Cardiac muscle cell (in vitro differentiated cells and primary cell): ENCODE measurements around the gene ASPSCR1. TPM values are rescaled to one million over a fixed set of nuclear protein-coding genes. Genes with fewer than 3 reads are reported as not detected.

Source experiments
- DNase-seq, 2 donors: peaks; one replicate each; pipeline versions ENCODE4 v3.0.0 to v3.0.0-alpha.2; 2010 to 2017; ENCODE audit warnings: low read depth in 1 of 2, low spot score in 1 of 2
- H3K27ac ChIP-seq: fragments of 200-600 bp; sonication (generic); 2 replicates; pipeline ENCODE4 v1.5.1; 2016
- H3K27me3 ChIP-seq: fragments of 200-600 bp; sonication (generic); 2 replicates; pipeline ENCODE4 v1.6.0; 2016; ENCODE audit warnings: control low read depth
- H3K36me3 ChIP-seq: fragments of 200-600 bp; sonication (generic); 2 replicates; pipeline ENCODE4 v1.5.1; 2016; ENCODE audit warnings: control low read depth
- H3K4me1 ChIP-seq: fragments of 200-600 bp; sonication (generic); 2 replicates; pipeline ENCODE4 v1.8.1; 2017; ENCODE audit warnings: low read depth, mild to moderate bottlenecking, mixed run types
- H3K4me3 ChIP-seq: fragments of 200-600 bp; sonication (generic); 2 replicates; pipeline ENCODE4 v1.5.1; 2016; ENCODE audit warnings: mild to moderate bottlenecking
- H3K9me3 ChIP-seq: fragments of 200-600 bp; sonication (generic); 2 replicates; pipeline ENCODE4 v1.5.1; 2017; ENCODE audit warnings: low read depth, mild to moderate bottlenecking, control low read depth
- polyA plus RNA-seq: library from polyadenylated mRNA; unstranded; fragments of >200 nt; fragmentation: Nextera tagmentation; extraction: Ambion mirVana; gene quantifications from 2 replicates; pipeline ENCODE4 v1.2.1, GENCODE V29; 2016
- total RNA-seq: library from RNA; depleted of rRNA; stranded (reverse); fragments of >200 nt; gene quantifications from 2 replicates; pipeline ENCODE4 v1.2.3, GENCODE V29; 2016
- TF ChIP-seq, protein P1 (sequence below): IDR thresholded peaks from 2 replicates; pipeline ENCODE4 v1.5.1; 2012; ENCODE audit warnings: low read depth, mild to moderate bottlenecking, low read length

ASPSCR1 gene
- total and polyA plus RNA-seq, 2 experiments from 2014 or later: 48.5 to 74.0 TPM

DNA sequence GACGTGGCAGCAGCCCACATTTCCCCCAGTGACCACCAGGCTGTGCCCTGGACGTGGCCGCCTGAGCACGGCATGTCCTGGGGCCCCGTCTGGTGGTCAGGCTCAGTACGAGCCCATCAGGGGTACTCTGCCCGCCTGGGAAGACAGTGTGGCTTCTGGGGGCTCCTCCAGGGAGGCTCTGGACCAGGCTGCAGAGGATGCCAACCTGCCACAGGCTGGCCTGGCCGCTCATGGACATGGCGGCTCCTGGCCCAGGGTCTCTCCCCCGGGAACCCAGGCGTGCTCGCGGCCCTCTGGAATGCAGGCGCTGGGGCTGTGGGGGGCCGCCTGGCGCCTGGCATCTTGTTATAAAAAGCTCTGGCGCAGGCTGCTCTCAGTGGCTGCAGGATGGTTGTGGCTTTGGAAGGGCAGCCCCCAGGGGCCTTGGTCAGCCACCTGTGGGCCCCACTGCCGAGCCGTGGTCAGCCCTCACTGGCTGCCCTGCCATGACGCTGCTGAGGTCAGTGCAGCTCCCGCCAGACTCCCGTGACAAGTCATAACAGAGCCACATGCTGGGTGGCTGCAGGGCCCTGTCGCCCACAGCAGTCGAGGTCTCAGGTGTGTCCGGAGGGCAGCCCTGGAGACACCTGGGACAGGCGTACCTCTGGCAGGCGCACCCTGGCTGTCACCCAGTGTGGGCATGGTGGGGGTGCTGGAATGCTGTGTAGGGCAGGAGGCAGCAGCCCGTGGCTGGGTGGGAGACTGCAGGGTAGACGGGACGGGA lies 30.2 kb downstream of the ASPSCR1 start:
- TF ChIP-seq, protein P1, sequence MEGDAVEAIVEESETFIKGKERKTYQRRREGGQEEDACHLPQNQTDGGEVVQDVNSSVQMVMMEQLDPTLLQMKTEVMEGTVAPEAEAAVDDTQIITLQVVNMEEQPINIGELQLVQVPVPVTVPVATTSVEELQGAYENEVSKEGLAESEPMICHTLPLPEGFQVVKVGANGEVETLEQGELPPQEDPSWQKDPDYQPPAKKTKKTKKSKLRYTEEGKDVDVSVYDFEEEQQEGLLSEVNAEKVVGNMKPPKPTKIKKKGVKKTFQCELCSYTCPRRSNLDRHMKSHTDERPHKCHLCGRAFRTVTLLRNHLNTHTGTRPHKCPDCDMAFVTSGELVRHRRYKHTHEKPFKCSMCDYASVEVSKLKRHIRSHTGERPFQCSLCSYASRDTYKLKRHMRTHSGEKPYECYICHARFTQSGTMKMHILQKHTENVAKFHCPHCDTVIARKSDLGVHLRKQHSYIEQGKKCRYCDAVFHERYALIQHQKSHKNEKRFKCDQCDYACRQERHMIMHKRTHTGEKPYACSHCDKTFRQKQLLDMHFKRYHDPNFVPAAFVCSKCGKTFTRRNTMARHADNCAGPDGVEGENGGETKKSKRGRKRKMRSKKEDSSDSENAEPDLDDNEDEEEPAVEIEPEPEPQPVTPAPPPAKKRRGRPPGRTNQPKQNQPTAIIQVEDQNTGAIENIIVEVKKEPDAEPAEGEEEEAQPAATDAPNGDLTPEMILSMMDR: no peak
- Histone ChIP-seq H3K4me1 (peaks cover 6% of the 10 kb centered on the region), H3K36me3 (no peaks in the 10 kb centered on the region), H3K4me3 (no peak overlapping the region), H3K27ac (no peak overlapping the region), H3K9me3 (no peaks in the 10 kb centered on the region), H3K27me3 (no peaks in the 10 kb centered on the region)
- DNase-seq: no peak

DNA sequence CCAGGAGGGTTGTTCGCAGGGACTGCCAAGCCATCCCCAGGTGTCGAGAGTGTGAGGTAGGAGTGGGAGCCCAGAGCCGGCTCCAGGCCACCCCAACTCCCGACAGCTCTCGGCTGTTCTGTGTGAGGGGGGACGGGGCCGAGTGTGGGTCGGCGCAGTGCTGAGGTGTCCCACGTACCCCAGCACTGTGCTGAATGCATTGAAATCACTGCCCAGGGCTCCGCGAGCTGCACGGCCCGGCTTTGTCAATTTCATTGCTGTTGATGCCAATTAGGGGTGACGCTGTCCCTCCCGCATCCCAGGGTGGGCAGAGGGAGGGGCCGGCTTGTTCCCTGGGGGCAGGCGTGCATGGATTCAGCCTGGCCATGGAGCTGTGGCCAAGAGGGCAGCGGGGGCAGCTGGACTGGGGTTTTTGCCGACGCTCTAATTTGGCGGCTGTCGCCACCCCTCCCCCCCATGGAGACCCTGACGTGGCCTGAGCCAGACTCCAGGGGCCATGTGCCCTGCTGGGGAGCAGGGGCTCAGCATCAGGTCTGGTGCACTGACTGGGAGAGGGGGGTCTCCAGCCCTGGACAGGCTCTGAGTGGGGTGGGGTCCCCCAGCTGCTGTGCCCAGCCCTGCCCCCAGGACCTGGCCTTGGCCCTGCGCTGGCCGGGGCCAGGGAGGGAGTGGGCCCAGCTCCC lies 31.0 kb downstream of the ASPSCR1 start:
- TF ChIP-seq, protein P1: no peak
- Histone ChIP-seq H3K36me3 (no peaks in the 10 kb centered on the region), H3K4me1 (peaks cover 13% of the 10 kb centered on the region), H3K4me3 (no peak overlapping the region), H3K27ac (no peak overlapping the region), H3K9me3 (no peaks in the 10 kb centered on the region), H3K27me3 (no peaks in the 10 kb centered on the region)
- no peak for DNase-seq

DNA sequence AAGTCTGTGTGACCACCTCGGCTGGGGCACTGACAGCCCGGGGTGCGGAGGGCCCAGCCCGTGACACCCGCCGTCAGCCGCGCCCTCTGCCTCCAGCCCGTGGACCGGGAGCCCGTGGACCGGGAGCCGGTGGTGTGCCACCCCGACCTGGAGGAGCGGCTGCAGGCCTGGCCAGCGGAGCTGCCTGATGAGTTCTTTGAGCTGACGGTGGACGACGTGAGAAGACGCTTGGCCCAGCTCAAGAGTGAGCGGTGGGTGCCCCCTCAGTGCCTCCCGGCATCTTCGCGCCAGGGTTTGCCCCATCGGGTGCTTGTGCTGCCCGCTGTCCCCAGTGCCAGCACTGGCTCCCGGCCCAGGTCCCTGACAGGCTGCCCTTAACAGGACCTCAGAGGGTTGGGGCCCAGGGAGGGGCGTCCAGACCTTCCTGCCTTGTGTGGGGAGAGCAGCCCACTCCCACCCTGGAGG lies 31.5 kb downstream of the ASPSCR1 start:
- no peaks in the 10 kb centered on the region for H3K9me3 ChIP-seq

DNA sequence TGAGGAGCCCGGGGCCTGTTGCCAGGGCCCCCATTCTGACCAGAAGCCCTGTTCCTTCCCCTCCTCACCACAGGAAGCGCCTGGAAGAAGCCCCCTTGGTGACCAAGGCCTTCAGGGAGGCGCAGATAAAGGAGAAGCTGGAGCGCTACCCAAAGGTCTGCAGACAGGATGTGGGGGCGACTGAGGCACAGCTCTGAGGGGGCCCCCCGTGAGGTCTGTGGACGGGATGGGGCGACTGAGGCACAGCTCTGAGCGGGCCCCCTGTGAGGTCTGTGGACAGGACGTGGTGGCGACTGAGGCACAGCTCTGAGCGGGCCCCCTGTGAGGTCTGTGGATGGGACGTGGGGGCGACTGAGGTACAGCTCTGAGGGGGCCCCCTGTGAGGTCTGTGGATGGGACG lies 32.0 kb downstream of the ASPSCR1 start:
- Histone ChIP-seq H3K4me1 (peaks cover 18% of the 10 kb centered on the region), H3K27me3 (no peaks in the 10 kb centered on the region), H3K9me3 (no peaks in the 10 kb centered on the region), H3K4me3 (no peak overlapping the region), H3K27ac (no peak overlapping the region), H3K36me3 (no peaks in the 10 kb centered on the region)
- no peak for DNase-seq
- TF ChIP-seq, protein P1: no peak

More for the DNA sequence above, 31.5 kb downstream of the ASPSCR1 start:
- TF ChIP-seq, protein P1: no peak
- Histone ChIP-seq H3K27me3 (no peaks in the 10 kb centered on the region), H3K4me3 (no peak overlapping the region), H3K4me1 (peaks cover 18% of the 10 kb centered on the region), H3K36me3 (no peaks in the 10 kb centered on the region), H3K27ac (no peak overlapping the region)
- no peak for DNase-seq

DNA sequence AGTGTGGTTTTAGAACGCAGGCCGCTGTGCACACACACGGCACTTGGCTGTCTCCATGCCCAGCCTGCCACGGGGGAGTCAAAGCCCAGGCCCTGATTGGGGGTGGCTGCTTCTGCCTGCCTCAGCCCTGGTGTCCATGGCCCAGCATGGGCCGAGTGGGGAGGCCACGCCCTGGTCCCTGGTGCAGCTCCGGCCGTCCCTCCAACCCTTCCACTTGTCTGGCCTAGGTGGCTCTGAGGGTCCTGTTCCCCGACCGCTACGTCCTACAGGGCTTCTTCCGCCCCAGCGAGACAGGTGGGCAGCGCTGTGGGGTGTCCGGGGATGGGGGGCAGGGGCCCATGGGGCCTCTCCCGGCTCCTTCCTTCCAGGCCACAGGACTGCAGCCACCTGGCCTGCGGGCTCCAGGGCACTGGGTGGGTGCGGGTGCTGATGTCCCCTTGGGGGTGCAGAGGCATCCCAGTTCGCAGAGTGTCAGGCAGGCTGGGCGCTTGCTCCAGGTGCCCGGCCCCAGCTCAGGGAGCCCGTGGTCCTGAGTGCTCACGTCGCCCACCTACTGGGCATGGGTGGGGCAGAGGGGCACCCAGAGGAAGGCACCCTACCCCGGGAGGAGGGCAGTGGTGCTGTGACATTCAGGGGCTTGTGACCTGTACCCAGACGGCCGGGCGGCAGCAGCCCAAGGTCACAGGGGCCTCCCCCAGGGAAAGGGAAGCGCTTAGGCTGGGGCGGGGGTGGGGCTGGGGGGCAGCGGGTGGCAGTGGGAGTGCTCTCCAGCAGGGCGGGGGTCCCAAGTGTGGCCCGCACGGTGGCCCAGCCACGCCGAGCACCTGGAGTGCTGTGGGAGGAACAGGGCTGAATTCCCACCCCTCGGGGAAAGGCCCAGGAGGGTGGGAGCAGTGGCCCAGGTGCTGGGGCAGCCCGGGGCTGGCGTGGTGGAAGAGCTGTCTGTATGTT lies 33.4 kb downstream of the ASPSCR1 start:
- Histone ChIP-seq H3K36me3 (no peaks in the 10 kb centered on the region), H3K4me3 (no peak overlapping the region), H3K27me3 (no peaks in the 10 kb centered on the region), H3K9me3 (no peaks in the 10 kb centered on the region), H3K4me1 (peaks cover 18% of the 10 kb centered on the region), H3K27ac (no peak overlapping the region)
- no peak for DNase-seq
- TF ChIP-seq, protein P1: no peak
